Measurements from ENCODE around the gene SF3B1.

- no peak for TF ChIP-seq POLR2A (IDR thresholded peaks at IDR 0.05)
- no peak for TF ChIP-seq CTCF (IDR thresholded peaks at IDR 0.05)
Measured at GRCh38 chr2:197386242-197386641, 48.6 kb downstream of the SF3B1 start.
